Sigmoid colon (tissue), 7 donors: ENCODE results near the gene ANO1. TPM values are rescaled to one million over a fixed set of nuclear protein-coding genes. Genes with fewer than 3 reads are reported as not detected.
A peak's percentile ranks its signal among the peaks of the same experiment; 100 is the strongest.

Experiments
- DNase-seq: peaks from one replicate; pipeline ENCODE4 v3.0.0-alpha.2; 2019
- H3K27ac ChIP-seq, 4 donors: fragments of 200-600 bp; sonication (generic); one replicate each; pipeline ENCODE4 v1.5.1; 2016 to 2019; ENCODE audit warnings: mild to moderate bottlenecking in 1 of 4
- H3K27me3 ChIP-seq, 3 donors: fragments of 200-600 bp; sonication (generic); one replicate each; pipeline ENCODE4 v1.5.1; 2019; ENCODE audit warnings: mild to moderate bottlenecking in 1 of 3
- H3K36me3 ChIP-seq, 4 donors: fragments of 200-600 bp; sonication (generic); one replicate each; pipeline ENCODE4 v1.5.1; 2016 to 2019
- H3K4me1 ChIP-seq, 4 donors: fragments of 200-600 bp; sonication (generic); one replicate each; pipeline ENCODE4 v1.5.1; 2017 to 2019
- H3K4me3 ChIP-seq, 4 donors: fragments of 200-600 bp; sonication (generic); one replicate each; pipeline ENCODE4 v1.5.1; 2017 to 2019; ENCODE audit warnings: mild to moderate bottlenecking in 2 of 4, moderate library complexity in 1 of 4
- H3K9me3 ChIP-seq, 4 donors: fragments of 200-600 bp in 3 of 4; sonication (generic) in 3 of 4; one replicate each; pipeline versions ENCODE4 v1.5.1 to v1.6.1; 2013 to 2019
- CTCF ChIP-seq, 4 experiments: fragments of 450-650 bp in 3 of 4; fragments of 200-600 bp in 1 of 4; IDR thresholded peaks; one replicate each; pipeline ENCODE4 v1.5.1; 2016 to 2019; ENCODE audit warnings: antibody characterized with exemption in 4 of 4, mild to moderate bottlenecking in 3 of 4, moderate library complexity in 2 of 4
- EP300 ChIP-seq, 4 donors: sonication (generic); formaldehyde crosslinking; IDR thresholded peaks; one replicate each; pipeline ENCODE4 v1.6.1; 2017; ENCODE audit warnings: antibody characterized with exemption in 4 of 4
- POLR2A ChIP-seq, 2 donors: fragments of 450-650 bp; IDR thresholded peaks; one replicate each; pipeline ENCODE4 v1.6.1; 2016; ENCODE audit warnings: antibody characterized with exemption in 2 of 2, mild to moderate bottlenecking in 2 of 2, moderate library complexity in 2 of 2
- POLR2AphosphoS5 ChIP-seq, 4 donors: sonication (generic); formaldehyde crosslinking; IDR thresholded peaks; one replicate each; pipeline ENCODE4 v1.6.1; 2017; ENCODE audit warnings: antibody characterized with exemption in 4 of 4
- WGBS, 2 donors: extraction: QIAGEN DNeasy Blood & Tissue Kit; methylation state at CpG; one replicate each; pipeline ENCODE4 v1.1.7; 2013; 5-methylcytosine and 5-hydroxymethylcytosine counted together
- intact Hi-C: fragments of 100-400 bp; cut with DNase I; formaldehyde crosslinking; loops from one replicate; pipeline ENCODE4 v1.15.1; 2023
- polyA plus RNA-seq, 3 donors: library from polyadenylated mRNA; stranded (reverse); fragments of 200-250 nt; gene quantifications; one replicate each; pipeline ENCODE4 v1.2.3, GENCODE V29; 2013
- total RNA-seq, 4 donors: library from RNA; depleted of rRNA; stranded (reverse); fragments of >200 nt; gene quantifications; one replicate each; pipeline ENCODE4 v1.1.0, GENCODE V29; 2016
- donor health status: healthy with polysubstance abuse.
- donor health status: Bipolar disorder and iron deficiency.
- donor health status: healthy.

Gene ANO1
- total and polyA plus RNA-seq, 7 donors: 0.60 to 33.9 (median 17.4) TPM

- DNase-seq: no peak
Measured at GRCh38 chr11:70064008-70064725, 13.9 kb upstream of the ANO1 start.

GRCh38 chr11:70064726-70065317, 13.3 kb upstream of the ANO1 start:
- Histone ChIP-seq H3K36me3 (no peaks in the 10 kb centered on the region), H3K27ac (no peak overlapping the region), H3K4me1 (no peaks in the 10 kb centered on the region), H3K27me3 (peaks cover 0 to 29% (median 6%) of the 10 kb centered on the region in 3 donors), H3K4me3 (no peak overlapping the region), H3K9me3 (no peaks in the 10 kb centered on the region)
- 46 to 72% methylated on average over 8 of the region's 8 CpGs for WGBS, 2 donors
- DNase-seq: no peak
- intact Hi-C loops: no loop called here
- TF ChIP-seq EP300 (IDR thresholded peaks at IDR 0.05) (no peak), CTCF (IDR thresholded peaks at IDR 0.05) (no peak), POLR2A (IDR thresholded peaks at IDR 0.05) (no peak), POLR2AphosphoS5 (IDR thresholded peaks at IDR 0.05) (no peak)

More at GRCh38 chr11:70064008-70064725, 13.9 kb upstream of the ANO1 start:
- Histone ChIP-seq H3K36me3 (no peaks in the 10 kb centered on the region), H3K27me3 (peaks cover 0 to 23% (median 6%) of the 10 kb centered on the region in 3 donors), H3K4me3 (no peak overlapping the region), H3K27ac (no peak overlapping the region), H3K9me3 (no peaks in the 10 kb centered on the region), H3K4me1 (no peaks in the 10 kb centered on the region)
- TF ChIP-seq CTCF (IDR thresholded peaks at IDR 0.05): no peak
- TF ChIP-seq POLR2AphosphoS5 (IDR thresholded peaks at IDR 0.05): no peak
- no peak for TF ChIP-seq EP300 (IDR thresholded peaks at IDR 0.05)
- no peak for TF ChIP-seq POLR2A (IDR thresholded peaks at IDR 0.05)
- 81 to 82% methylated on average over 10 of the region's 10 CpGs for WGBS, 2 donors
- intact Hi-C loops: no loop called here

GRCh38 chr11:70065318-70066135, 12.6 kb upstream of the ANO1 start:
- intact Hi-C loops: no loop called here
- DNase-seq: peak; percentile 48

DNA sequence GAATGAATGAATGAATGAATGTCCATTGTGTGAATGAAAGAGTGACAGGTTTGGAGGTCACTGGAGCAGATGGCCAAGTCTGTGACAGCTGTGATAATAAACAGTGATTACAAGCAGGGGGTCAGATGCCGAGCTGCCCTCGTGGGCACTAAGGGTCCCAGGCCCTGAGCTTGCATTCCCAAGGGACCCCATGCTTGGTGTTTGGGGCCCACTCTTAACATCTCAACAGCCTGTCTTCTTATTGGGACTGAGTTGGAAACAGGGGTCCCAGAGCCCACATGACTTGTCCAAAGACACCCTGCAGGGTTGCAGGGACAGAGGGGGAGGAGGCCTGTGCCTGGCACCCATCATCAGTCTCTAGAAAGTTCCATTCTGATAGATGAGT, 12.0 kb upstream of the ANO1 start:
- TF ChIP-seq CTCF (IDR thresholded peaks at IDR 0.05) (no peak), POLR2A (IDR thresholded peaks at IDR 0.05) (no peak), POLR2AphosphoS5 (IDR thresholded peaks at IDR 0.05) (no peak), EP300 (IDR thresholded peaks at IDR 0.05) (no peak)
- 85 to 91% methylated on average over 2 of the region's 2 CpGs for WGBS, 2 donors
- DNase-seq: peak; percentile 40
- intact Hi-C loops: no loop called here
- Histone ChIP-seq H3K4me3 (no peak overlapping the region), H3K4me1 (no peaks in the 10 kb centered on the region), H3K27me3 (peaks cover 0 to 40% (median 6%) of the 10 kb centered on the region in 3 donors), H3K36me3 (no peaks in the 10 kb centered on the region), H3K9me3 (no peaks in the 10 kb centered on the region), H3K27ac (no peak overlapping the region)

More at GRCh38 chr11:70065318-70066135, 12.6 kb upstream of the ANO1 start:
- peaks cover 0 to 36% (median 6%) of the 10 kb centered on the region in 3 donors for H3K27me3 ChIP-seq
- H3K36me3 ChIP-seq: no peaks in the 10 kb centered on the region
- TF ChIP-seq EP300 (IDR thresholded peaks at IDR 0.05) (no peak), CTCF (IDR thresholded peaks at IDR 0.05) (no peak), POLR2A (IDR thresholded peaks at IDR 0.05) (no peak), POLR2AphosphoS5 (IDR thresholded peaks at IDR 0.05) (no peak)
- no peak overlapping the region for H3K27ac ChIP-seq
- H3K9me3 ChIP-seq: no peaks in the 10 kb centered on the region
- H3K4me1 ChIP-seq: no peaks in the 10 kb centered on the region
- H3K4me3 ChIP-seq: no peak overlapping the region
- 87 to 89% methylated on average over 25 of the region's 25 CpGs for WGBS, 2 donors
